GM12878 (cell line): Measurements from ENCODE around the gene SLC35G6. TPM values are rescaled to one million over a fixed set of nuclear protein-coding genes. Genes with fewer than 3 reads are reported as not detected.

Source experiments
- polyA plus RNA-seq, 11 experiments: library from polyadenylated mRNA; depleted of rRNA in 4 of 11; unstranded in 6 of 11; stranded (reverse) in 5 of 11; fragments of >200 nt; fragmentation: Nextera tagmentation in 4 of 11; fragmentation: Illumina TruSeq in 1 of 11; extraction: Ambion mirVana in 4 of 11; extraction: Trizol in 1 of 11; gene quantifications; 1 replicate in 1 of 11; 2 replicates in 10 of 11; pipeline versions ENCODE4 v1.2.1 to v1.2.3, GENCODE V29; 2011 to 2016; ENCODE audit warnings: inconsistent platforms in 2 of 11, missing spikeins in 2 of 11, low read depth in 1 of 11
- total RNA-seq, 4 experiments: library from RNA; depleted of rRNA in 3 of 4; stranded (reverse); fragments of >200 nt in 3 of 4; fragmentation: Illumina TruSeq in 1 of 4; extraction: Trizol in 1 of 4; gene quantifications; 2 replicates each; pipeline versions ENCODE4 v1.2.1 to v1.2.3, GENCODE V29; 2013 to 2021

SLC35G6 gene
- total and polyA plus RNA-seq, 10 of the 15 experiments (the other 5 are each of a cell fraction or from before 2014, with no cell fraction given), result 0.20 TPM; not detected in 9

Other genes starting within 250 kb of the SLC35G6 start
Only the 7 nearest of the 40 such genes appear.
- gene SPEM2, start 55.8 kb upstream of the SLC35G6 start, total RNA-seq (2014; rRNA removed), result not detected in 2 replicates
- gene SPEM2, start 55.8 kb upstream of the SLC35G6 start, total RNA-seq (2014; rRNA removed; fragmentation: Illumina TruSeq; extraction: Trizol), result not detected in 2 replicates
- not detected in 2 replicates for gene SPEM2, start 55.8 kb upstream of the SLC35G6 start, total RNA-seq (2021)
- gene SPEM2, start 55.8 kb upstream of the SLC35G6 start, polyA plus RNA-seq (2011; rRNA removed), result not detected in 2 replicates
- not detected in 2 replicates for gene SPEM2, start 55.8 kb upstream of the SLC35G6 start, polyA plus RNA-seq (2014; fragmentation: Illumina TruSeq; extraction: Trizol)
- gene SPEM2, start 55.8 kb upstream of the SLC35G6 start, polyA plus RNA-seq (2014; fragmentation: Nextera tagmentation; extraction: Ambion mirVana), result not detected
- gene SPEM2, start 55.8 kb upstream of the SLC35G6 start, polyA plus RNA-seq (2014; rRNA removed), result not detected in 2 replicates
- gene SPEM2, start 55.8 kb upstream of the SLC35G6 start, polyA plus RNA-seq (2016; fragmentation: Nextera tagmentation; extraction: Ambion mirVana), result not detected
- not detected in 2 replicates for gene SPEM3, start 52.6 kb upstream of the SLC35G6 start, total RNA-seq (2014; rRNA removed)
- not detected in 2 replicates for gene SPEM3, start 52.6 kb upstream of the SLC35G6 start, total RNA-seq (2014; rRNA removed; fragmentation: Illumina TruSeq; extraction: Trizol)
- gene SPEM3, start 52.6 kb upstream of the SLC35G6 start, total RNA-seq (2021), result not detected in 2 replicates
- gene SPEM3, start 52.6 kb upstream of the SLC35G6 start, polyA plus RNA-seq (2011; rRNA removed), result not detected in 2 replicates
- gene SPEM3, start 52.6 kb upstream of the SLC35G6 start, polyA plus RNA-seq (2014; fragmentation: Illumina TruSeq; extraction: Trizol), result not detected in 2 replicates
- gene SPEM3, start 52.6 kb upstream of the SLC35G6 start, polyA plus RNA-seq (2014; fragmentation: Nextera tagmentation; extraction: Ambion mirVana), result not detected
- gene SPEM3, start 52.6 kb upstream of the SLC35G6 start, polyA plus RNA-seq (2014; rRNA removed), result not detected in 2 replicates
- gene SPEM3, start 52.6 kb upstream of the SLC35G6 start, polyA plus RNA-seq (2016; fragmentation: Nextera tagmentation; extraction: Ambion mirVana), result not detected
- 14.0 and 14.8 TPM in 2 replicates for gene TMEM102, start 46.0 kb upstream of the SLC35G6 start, total RNA-seq (2014; rRNA removed)
- gene TMEM102, start 46.0 kb upstream of the SLC35G6 start, total RNA-seq (2014; rRNA removed; fragmentation: Illumina TruSeq; extraction: Trizol), result 4.2 and 5.1 TPM in 2 replicates
- gene TMEM102, start 46.0 kb upstream of the SLC35G6 start, total RNA-seq (2021), result 13.9 and 14.4 TPM in 2 replicates
- 2.6 and 6.5 TPM in 2 replicates for gene TMEM102, start 46.0 kb upstream of the SLC35G6 start, polyA plus RNA-seq (2011; rRNA removed)
- 1.9 and 4.5 TPM in 2 replicates for gene TMEM102, start 46.0 kb upstream of the SLC35G6 start, polyA plus RNA-seq (2014; fragmentation: Illumina TruSeq; extraction: Trizol)
- under 1 TPM in 1 of 2 experiments, not detected in 1; 0.04 TPM for gene TMEM102, start 46.0 kb upstream of the SLC35G6 start, polyA plus RNA-seq (2014; fragmentation: Nextera tagmentation; extraction: Ambion mirVana)
- 10.5 and 11.1 TPM in 2 replicates for gene TMEM102, start 46.0 kb upstream of the SLC35G6 start, polyA plus RNA-seq (2014; rRNA removed)
- gene TMEM102, start 46.0 kb upstream of the SLC35G6 start, polyA plus RNA-seq (2016; fragmentation: Nextera tagmentation; extraction: Ambion mirVana), result 10 to 100 TPM; 11.3 to 12.8 TPM
- 2.3 and 3.0 TPM in 2 replicates for gene FGF11, start 41.9 kb upstream of the SLC35G6 start, total RNA-seq (2014; rRNA removed)
- gene FGF11, start 41.9 kb upstream of the SLC35G6 start, total RNA-seq (2014; rRNA removed; fragmentation: Illumina TruSeq; extraction: Trizol), result 1.8 and 2.4 TPM in 2 replicates
- gene FGF11, start 41.9 kb upstream of the SLC35G6 start, total RNA-seq (2021), result 3.0 TPM in 2 replicates
- gene FGF11, start 41.9 kb upstream of the SLC35G6 start, polyA plus RNA-seq (2011; rRNA removed), result 15.6 and 21.1 TPM in 2 replicates
- gene FGF11, start 41.9 kb upstream of the SLC35G6 start, polyA plus RNA-seq (2014; fragmentation: Illumina TruSeq; extraction: Trizol), result 3.5 and 4.1 TPM in 2 replicates
- 1 to 10 TPM in 1 of 2 experiments, under 1 TPM in 1; 0.69 to 1.3 TPM for gene FGF11, start 41.9 kb upstream of the SLC35G6 start, polyA plus RNA-seq (2014; fragmentation: Nextera tagmentation; extraction: Ambion mirVana)
- gene FGF11, start 41.9 kb upstream of the SLC35G6 start, polyA plus RNA-seq (2014; rRNA removed), result 2.3 and 2.8 TPM in 2 replicates
- 1 to 10 TPM in 1 of 2 experiments, under 1 TPM in 1; 0.97 to 1.8 TPM for gene FGF11, start 41.9 kb upstream of the SLC35G6 start, polyA plus RNA-seq (2016; fragmentation: Nextera tagmentation; extraction: Ambion mirVana)
- 10.8 and 12.0 TPM in 2 replicates for gene CHRNB1, start 36.4 kb upstream of the SLC35G6 start, total RNA-seq (2014; rRNA removed)
- gene CHRNB1, start 36.4 kb upstream of the SLC35G6 start, total RNA-seq (2014; rRNA removed; fragmentation: Illumina TruSeq; extraction: Trizol), result 12.8 and 12.9 TPM in 2 replicates
- 5.8 and 7.4 TPM in 2 replicates for gene CHRNB1, start 36.4 kb upstream of the SLC35G6 start, total RNA-seq (2021)
- 9.1 and 11.0 TPM in 2 replicates for gene CHRNB1, start 36.4 kb upstream of the SLC35G6 start, polyA plus RNA-seq (2011; rRNA removed)
- gene CHRNB1, start 36.4 kb upstream of the SLC35G6 start, polyA plus RNA-seq (2014; fragmentation: Illumina TruSeq; extraction: Trizol), result 12.2 and 14.4 TPM in 2 replicates
- 10 to 100 TPM; 13.2 to 14.8 TPM for gene CHRNB1, start 36.4 kb upstream of the SLC35G6 start, polyA plus RNA-seq (2014; fragmentation: Nextera tagmentation; extraction: Ambion mirVana)
- gene CHRNB1, start 36.4 kb upstream of the SLC35G6 start, polyA plus RNA-seq (2014; rRNA removed), result 10.6 and 11.6 TPM in 2 replicates
- gene CHRNB1, start 36.4 kb upstream of the SLC35G6 start, polyA plus RNA-seq (2016; fragmentation: Nextera tagmentation; extraction: Ambion mirVana), result 10 to 100 TPM in 1 of 2 experiments, 1 to 10 TPM in 1; 8.5 to 10.7 TPM
- gene ZBTB4, start 1.8 kb upstream of the SLC35G6 start, total RNA-seq (2014; rRNA removed), result 7.6 and 8.3 TPM in 2 replicates
- 6.1 and 6.2 TPM in 2 replicates for gene ZBTB4, start 1.8 kb upstream of the SLC35G6 start, total RNA-seq (2014; rRNA removed; fragmentation: Illumina TruSeq; extraction: Trizol)
- gene ZBTB4, start 1.8 kb upstream of the SLC35G6 start, total RNA-seq (2021), result 14.9 and 15.1 TPM in 2 replicates
- 7.6 and 8.9 TPM in 2 replicates for gene ZBTB4, start 1.8 kb upstream of the SLC35G6 start, polyA plus RNA-seq (2011; rRNA removed)
- gene ZBTB4, start 1.8 kb upstream of the SLC35G6 start, polyA plus RNA-seq (2014; fragmentation: Illumina TruSeq; extraction: Trizol), result 9.2 and 9.4 TPM in 2 replicates
- 1 to 10 TPM; 2.0 to 3.0 TPM for gene ZBTB4, start 1.8 kb upstream of the SLC35G6 start, polyA plus RNA-seq (2014; fragmentation: Nextera tagmentation; extraction: Ambion mirVana)
- gene ZBTB4, start 1.8 kb upstream of the SLC35G6 start, polyA plus RNA-seq (2014; rRNA removed), result 8.9 and 9.7 TPM in 2 replicates
- gene ZBTB4, start 1.8 kb upstream of the SLC35G6 start, polyA plus RNA-seq (2016; fragmentation: Nextera tagmentation; extraction: Ambion mirVana), result 1 to 10 TPM; 4.3 to 4.6 TPM
- 25.6 and 28.9 TPM in 2 replicates for gene POLR2A, start 2.9 kb downstream of the SLC35G6 start, total RNA-seq (2014; rRNA removed)
- gene POLR2A, start 2.9 kb downstream of the SLC35G6 start, total RNA-seq (2014; rRNA removed; fragmentation: Illumina TruSeq; extraction: Trizol), result 12.0 and 12.5 TPM in 2 replicates
- gene POLR2A, start 2.9 kb downstream of the SLC35G6 start, total RNA-seq (2021), result 111 and 121 TPM in 2 replicates
- gene POLR2A, start 2.9 kb downstream of the SLC35G6 start, polyA plus RNA-seq (2011; rRNA removed), result 7.9 and 19.3 TPM in 2 replicates
- 47.6 and 57.7 TPM in 2 replicates for gene POLR2A, start 2.9 kb downstream of the SLC35G6 start, polyA plus RNA-seq (2014; fragmentation: Illumina TruSeq; extraction: Trizol)
- gene POLR2A, start 2.9 kb downstream of the SLC35G6 start, polyA plus RNA-seq (2014; fragmentation: Nextera tagmentation; extraction: Ambion mirVana), result 1 to 10 TPM; 1.7 to 2.8 TPM
- 37.8 and 45.5 TPM in 2 replicates for gene POLR2A, start 2.9 kb downstream of the SLC35G6 start, polyA plus RNA-seq (2014; rRNA removed)
- 10 to 100 TPM; 88.2 to 95.0 TPM for gene POLR2A, start 2.9 kb downstream of the SLC35G6 start, polyA plus RNA-seq (2016; fragmentation: Nextera tagmentation; extraction: Ambion mirVana)